Progenitor cell of endocrine pancreas (in vitro differentiated cells): ENCODE results near the gene SYNE2. TPM values are rescaled to one million over a fixed set of nuclear protein-coding genes. Genes with fewer than 3 reads are reported as not detected.

Experiments used
- DNase-seq: peaks from one replicate; pipeline ENCODE4 v3.0.0; 2021; ENCODE audit warnings: low spot score; ENCODE audit not compliant: unreplicated experiment
- H3K27ac Mint-ChIP-seq: 2 replicates; pipeline ENCODE4 v1.8.0; 2021; ENCODE audit warnings: mild to moderate bottlenecking, moderate library complexity, mixed read lengths
- H3K27me3 Mint-ChIP-seq: 2 replicates; pipeline ENCODE4 v1.8.0; 2021; ENCODE audit warnings: mixed read lengths
- H3K36me3 Mint-ChIP-seq: 2 replicates; pipeline ENCODE4 v1.8.0; 2022; ENCODE audit warnings: mixed read lengths; ENCODE audit not compliant: insufficient read depth
- H3K4me1 Mint-ChIP-seq: 2 replicates; pipeline ENCODE4 v1.8.0; 2021; ENCODE audit warnings: low read depth, mixed read lengths
- H3K4me3 Mint-ChIP-seq: 2 replicates; pipeline ENCODE4 v1.8.0; 2021; ENCODE audit warnings: low read depth, mild to moderate bottlenecking, moderate library complexity, mixed read lengths
- H3K9me3 Mint-ChIP-seq: 2 replicates; pipeline ENCODE4 v1.8.0; 2021; ENCODE audit warnings: low read depth, mixed read lengths
- microRNA-seq: library from miRNA; unstranded; fragments of <30 nt; microRNA quantifications from one replicate; pipeline ENCODE4 v1.1.0, GENCODE V29; 2020; ENCODE audit warnings: borderline number of aligned reads; ENCODE audit not compliant: unreplicated experiment
- total RNA-seq: library from RNA; stranded (reverse); gene quantifications from 2 replicates; pipeline ENCODE4 v1.2.1, GENCODE V29; 2021
- TF ChIP-seq, protein P1 (sequence below): fragments of 200-600 bp; sonication (generic); IDR thresholded peaks from one replicate; pipeline ENCODE4 v1.5.0; 2021; ENCODE audit warnings: antibody characterized with exemption, mild to moderate bottlenecking; ENCODE audit not compliant: unreplicated experiment

Gene SYNE2
- total RNA-seq, 1 donor from 2014 or later, result 108 TPM

DNA sequence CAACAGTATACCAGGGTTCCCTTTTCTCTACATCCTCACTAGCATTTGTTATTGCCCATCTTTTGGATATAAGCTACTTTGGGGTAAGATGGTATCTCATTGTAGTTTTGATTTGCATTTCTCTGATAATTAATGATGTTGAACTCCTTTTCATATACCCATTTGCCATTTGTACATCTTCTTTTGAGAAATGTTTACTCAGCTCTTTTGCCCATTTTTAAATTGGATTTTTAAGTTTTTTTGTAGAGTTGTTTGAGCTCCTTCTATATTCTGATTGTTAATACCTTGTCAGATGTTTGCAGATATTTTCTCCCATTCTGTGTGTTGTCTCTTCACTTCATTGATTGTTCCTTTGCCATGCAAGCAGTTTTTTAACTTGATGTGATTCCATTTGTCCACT, 419.2 kb downstream of the SYNE2 start:
- TF ChIP-seq, protein P1, sequence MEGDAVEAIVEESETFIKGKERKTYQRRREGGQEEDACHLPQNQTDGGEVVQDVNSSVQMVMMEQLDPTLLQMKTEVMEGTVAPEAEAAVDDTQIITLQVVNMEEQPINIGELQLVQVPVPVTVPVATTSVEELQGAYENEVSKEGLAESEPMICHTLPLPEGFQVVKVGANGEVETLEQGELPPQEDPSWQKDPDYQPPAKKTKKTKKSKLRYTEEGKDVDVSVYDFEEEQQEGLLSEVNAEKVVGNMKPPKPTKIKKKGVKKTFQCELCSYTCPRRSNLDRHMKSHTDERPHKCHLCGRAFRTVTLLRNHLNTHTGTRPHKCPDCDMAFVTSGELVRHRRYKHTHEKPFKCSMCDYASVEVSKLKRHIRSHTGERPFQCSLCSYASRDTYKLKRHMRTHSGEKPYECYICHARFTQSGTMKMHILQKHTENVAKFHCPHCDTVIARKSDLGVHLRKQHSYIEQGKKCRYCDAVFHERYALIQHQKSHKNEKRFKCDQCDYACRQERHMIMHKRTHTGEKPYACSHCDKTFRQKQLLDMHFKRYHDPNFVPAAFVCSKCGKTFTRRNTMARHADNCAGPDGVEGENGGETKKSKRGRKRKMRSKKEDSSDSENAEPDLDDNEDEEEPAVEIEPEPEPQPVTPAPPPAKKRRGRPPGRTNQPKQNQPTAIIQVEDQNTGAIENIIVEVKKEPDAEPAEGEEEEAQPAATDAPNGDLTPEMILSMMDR, result no peak
- H3K4me1 Mint-ChIP-seq, result no peaks in the 10 kb centered on the region
- no peak overlapping the region for H3K4me3 Mint-ChIP-seq
- no peaks in the 10 kb centered on the region for H3K27me3 Mint-ChIP-seq
- peaks cover 3% of the 10 kb centered on the region for H3K9me3 Mint-ChIP-seq
- H3K27ac Mint-ChIP-seq, result no peak overlapping the region
- no peak for DNase-seq
- H3K36me3 Mint-ChIP-seq, result no peaks in the 10 kb centered on the region

Small RNAs within 50 kb of the gene (microRNA-seq; reads per million reads assigned to microRNA genes)
- gene MIR548H1, result not detected

Other genes with a start within 250 kb of the SYNE2 start
- 18.6 and 20.6 TPM in 2 replicates for gene WDR89, start 211.1 kb upstream of the SYNE2 start, total RNA-seq
- 6.4 and 6.5 TPM in 2 replicates for gene SGPP1, start 124.9 kb upstream of the SYNE2 start, total RNA-seq